Chondrocyte (in vitro differentiated cells): ENCODE measurements around the gene CCNQ. TPM values are rescaled to one million over a fixed set of nuclear protein-coding genes. Genes with fewer than 3 reads are reported as not detected.

ENCODE experiments used
- DNase-seq: peaks from one replicate; pipeline ENCODE4 v3.0.0; 2021; ENCODE audit warnings: mixed read lengths, low spot score
- H3K27ac Mint-ChIP-seq: one replicate; pipeline ENCODE4 v1.8.0; 2021; ENCODE audit warnings: mild to moderate bottlenecking, moderate library complexity, mixed read lengths; ENCODE audit not compliant: unreplicated experiment
- H3K27me3 Mint-ChIP-seq: 2 replicates; pipeline ENCODE4 v1.8.0; 2021; ENCODE audit warnings: low read depth, mixed read lengths
- H3K36me3 Mint-ChIP-seq: 2 replicates; pipeline ENCODE4 v1.8.0; 2021; ENCODE audit warnings: low read depth, mixed read lengths
- H3K4me1 Mint-ChIP-seq: 2 replicates; pipeline ENCODE4 v1.8.0; 2021; ENCODE audit warnings: low read depth, mild to moderate bottlenecking, mixed read lengths
- H3K4me3 Mint-ChIP-seq: one replicate; pipeline ENCODE4 v1.8.0; 2021; ENCODE audit warnings: mild to moderate bottlenecking, moderate library complexity, mixed read lengths; ENCODE audit not compliant: unreplicated experiment
- H3K9me3 Mint-ChIP-seq: 2 replicates; pipeline ENCODE4 v1.8.0; 2021; ENCODE audit warnings: low read depth, mixed read lengths
- total RNA-seq: library from RNA; stranded (reverse); gene quantifications from 3 replicates; pipeline ENCODE4 v1.2.1, GENCODE V29; 2021
- TF ChIP-seq, protein P1 (sequence below): fragments of 200-600 bp; sonication (generic); IDR thresholded peaks from 2 replicates; pipeline ENCODE4 v1.5.0; 2021; ENCODE audit warnings: antibody characterized with exemption, mild to moderate bottlenecking, moderate library complexity

CCNQ gene
- total RNA-seq, 1 donor from 2014 or later, result 17.2 TPM

GRCh38 chrX:153620576-153620975 lies 21.6 kb upstream of the CCNQ start:
- no peaks in the 10 kb centered on the region for H3K4me1 Mint-ChIP-seq
- H3K27ac Mint-ChIP-seq, result no peak overlapping the region
- H3K36me3 Mint-ChIP-seq, result no peaks in the 10 kb centered on the region
- no peak overlapping the region for H3K4me3 Mint-ChIP-seq
- TF ChIP-seq, protein P1, sequence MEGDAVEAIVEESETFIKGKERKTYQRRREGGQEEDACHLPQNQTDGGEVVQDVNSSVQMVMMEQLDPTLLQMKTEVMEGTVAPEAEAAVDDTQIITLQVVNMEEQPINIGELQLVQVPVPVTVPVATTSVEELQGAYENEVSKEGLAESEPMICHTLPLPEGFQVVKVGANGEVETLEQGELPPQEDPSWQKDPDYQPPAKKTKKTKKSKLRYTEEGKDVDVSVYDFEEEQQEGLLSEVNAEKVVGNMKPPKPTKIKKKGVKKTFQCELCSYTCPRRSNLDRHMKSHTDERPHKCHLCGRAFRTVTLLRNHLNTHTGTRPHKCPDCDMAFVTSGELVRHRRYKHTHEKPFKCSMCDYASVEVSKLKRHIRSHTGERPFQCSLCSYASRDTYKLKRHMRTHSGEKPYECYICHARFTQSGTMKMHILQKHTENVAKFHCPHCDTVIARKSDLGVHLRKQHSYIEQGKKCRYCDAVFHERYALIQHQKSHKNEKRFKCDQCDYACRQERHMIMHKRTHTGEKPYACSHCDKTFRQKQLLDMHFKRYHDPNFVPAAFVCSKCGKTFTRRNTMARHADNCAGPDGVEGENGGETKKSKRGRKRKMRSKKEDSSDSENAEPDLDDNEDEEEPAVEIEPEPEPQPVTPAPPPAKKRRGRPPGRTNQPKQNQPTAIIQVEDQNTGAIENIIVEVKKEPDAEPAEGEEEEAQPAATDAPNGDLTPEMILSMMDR, result no peak
- H3K9me3 Mint-ChIP-seq, result no peaks in the 10 kb centered on the region
- peak; percentile 17 for DNase-seq
- peaks cover 19% of the 10 kb centered on the region for H3K27me3 Mint-ChIP-seq

DNA sequence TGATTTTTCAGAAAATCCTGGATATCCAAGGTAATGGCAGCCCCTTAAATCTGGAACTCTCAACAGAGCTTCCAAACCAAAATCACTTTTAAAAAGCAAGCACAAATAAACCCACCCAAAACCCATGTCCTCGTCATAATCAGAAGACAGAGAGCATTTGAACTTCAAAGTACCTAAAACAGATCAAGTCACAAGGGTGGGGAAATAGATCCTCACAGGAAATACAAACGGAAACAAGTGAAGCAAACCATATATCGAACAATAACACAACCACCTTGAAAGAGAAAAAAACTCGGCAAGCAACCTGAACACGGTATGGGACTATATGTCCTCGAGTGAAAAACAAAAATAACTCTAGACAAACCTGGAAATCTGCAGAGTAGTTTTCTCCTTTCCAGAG lies 15.9 kb upstream of the CCNQ start:
- peaks cover 5% of the 10 kb centered on the region for H3K4me1 Mint-ChIP-seq
- no peak overlapping the region for H3K27ac Mint-ChIP-seq
- no peaks in the 10 kb centered on the region for H3K36me3 Mint-ChIP-seq
- H3K27me3 Mint-ChIP-seq, result peaks cover 21% of the 10 kb centered on the region
- no peak for DNase-seq
- TF ChIP-seq, protein P1, result no peak
- H3K4me3 Mint-ChIP-seq, result no peak overlapping the region
- H3K9me3 Mint-ChIP-seq, result peaks cover 4% of the 10 kb centered on the region

DNA sequence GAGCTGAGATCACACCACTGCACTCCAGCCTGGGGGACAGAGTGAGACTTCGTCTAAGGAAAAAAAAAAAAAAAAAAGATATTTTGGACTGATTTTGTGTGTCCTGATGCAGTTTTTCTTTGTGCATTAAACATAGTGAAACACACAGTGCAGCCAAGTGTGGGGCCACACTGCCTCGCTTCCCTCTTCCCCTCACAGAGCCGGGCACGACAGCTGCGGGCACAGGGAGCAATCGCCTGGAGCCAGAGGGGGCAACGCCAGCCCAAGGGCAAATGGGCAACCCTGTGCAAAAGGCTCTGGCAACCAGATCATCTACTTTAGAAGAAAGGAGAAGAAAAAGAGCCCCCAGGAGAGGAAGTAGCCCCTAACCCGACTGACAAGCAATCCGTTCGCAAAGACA lies 13.5 kb upstream of the CCNQ start:
- no peaks in the 10 kb centered on the region for H3K36me3 Mint-ChIP-seq
- no peak overlapping the region for H3K4me3 Mint-ChIP-seq
- DNase-seq, result peak; percentile 69
- H3K4me1 Mint-ChIP-seq, result peaks cover 7% of the 10 kb centered on the region
- H3K27me3 Mint-ChIP-seq, result peaks cover 17% of the 10 kb centered on the region
- H3K9me3 Mint-ChIP-seq, result peaks cover 10% of the 10 kb centered on the region
- TF ChIP-seq, protein P1, result no peak
- H3K27ac Mint-ChIP-seq, result no peak overlapping the region

DNA sequence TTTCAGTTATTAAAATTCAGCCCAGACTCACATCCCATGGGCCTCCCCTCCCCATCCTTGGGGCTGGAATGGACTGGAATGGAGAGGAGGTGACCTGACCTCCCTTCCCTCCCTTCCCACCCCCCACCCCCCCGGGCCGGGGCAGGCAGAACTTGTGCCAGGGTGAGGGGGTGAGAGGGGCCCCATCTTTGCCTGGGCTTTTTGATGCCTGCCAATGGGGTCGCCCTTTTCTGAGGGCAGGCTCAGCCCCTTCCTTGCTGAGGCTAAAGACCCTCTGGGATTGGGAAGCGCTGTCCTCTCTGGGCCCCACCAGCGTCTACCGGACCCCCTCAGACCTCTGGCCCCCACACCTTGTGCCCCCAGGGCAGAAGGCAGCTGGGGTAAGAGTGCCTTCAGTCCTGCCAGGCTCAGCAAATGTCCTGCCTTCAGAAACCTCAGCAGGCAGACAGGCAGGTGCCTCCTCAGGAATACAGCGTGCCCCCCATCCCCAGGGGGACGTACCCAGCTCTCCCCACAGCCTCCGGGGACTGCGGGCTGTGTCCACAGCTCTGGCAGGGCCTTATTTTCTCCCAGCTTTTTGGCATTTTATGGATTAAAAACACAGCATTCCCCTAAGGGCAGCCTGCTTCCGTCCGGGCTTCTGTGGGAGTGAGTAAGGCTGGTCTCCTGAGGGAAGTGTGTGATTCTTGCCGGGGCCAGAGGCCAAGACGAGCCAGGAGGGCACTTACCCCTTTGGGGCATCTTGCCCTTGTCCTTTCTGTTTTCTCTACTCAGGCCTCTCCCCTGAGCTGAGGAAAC lies 12.6 kb upstream of the CCNQ start:
- H3K27me3 Mint-ChIP-seq, result peaks cover 14% of the 10 kb centered on the region
- peak; percentile 51 for DNase-seq
- H3K9me3 Mint-ChIP-seq, result peaks cover 16% of the 10 kb centered on the region
- TF ChIP-seq, protein P1, result no peak
- peaks cover 7% of the 10 kb centered on the region for H3K4me1 Mint-ChIP-seq
- no peak overlapping the region for H3K4me3 Mint-ChIP-seq
- H3K27ac Mint-ChIP-seq, result no peak overlapping the region
- H3K36me3 Mint-ChIP-seq, result no peaks in the 10 kb centered on the region

DNA sequence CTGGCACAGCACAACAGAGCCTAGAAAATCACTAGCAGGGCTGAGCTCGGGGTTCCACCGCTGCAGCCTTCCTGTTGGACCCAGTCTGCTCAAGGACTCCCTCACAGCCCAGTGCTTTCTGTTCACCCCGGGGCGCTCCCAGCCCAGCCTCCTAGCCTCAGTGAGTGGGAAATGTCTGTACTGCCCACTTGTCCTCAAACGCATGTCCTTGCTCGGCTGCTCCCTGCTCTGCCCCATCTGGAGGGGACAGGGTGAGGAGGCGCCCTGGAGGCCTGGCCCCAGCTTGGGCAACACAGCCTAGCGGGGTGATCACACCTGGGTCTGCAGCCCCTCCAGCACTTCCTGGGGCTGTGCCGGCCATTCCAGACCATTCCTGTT lies 11.9 kb upstream of the CCNQ start:
- Mint-ChIP-seq H3K4me3 (no peak overlapping the region), H3K9me3 (peaks cover 16% of the 10 kb centered on the region), H3K27ac (no peak overlapping the region), H3K4me1 (peaks cover 7% of the 10 kb centered on the region), H3K36me3 (no peaks in the 10 kb centered on the region), H3K27me3 (peaks cover 14% of the 10 kb centered on the region)
- TF ChIP-seq, protein P1, result no peak
- peak; percentile 88 for DNase-seq
